ENCODE data around the gene EIF4ENIF1.
A peak's percentile ranks its signal among the peaks of the same experiment; 100 is the strongest.
"Not testable (repeated sequence)": the region's sequence is repeated elsewhere in the genome, so short reads cannot be mapped to it uniquely, and the experiment has no call there.

The EIF4ENIF1 gene

GRCh38 chr22:31496007-31496734 is 6.5 kb upstream of the EIF4ENIF1 start, which contains the start of gene SFI1:
Gene SFI1, plus strand, starts transcription at chr22:31496536. Its CDS starts 11,749 bp downstream, at chr22:31508285.
- Histone ChIP-seq H3K9me2 (replicated peaks; ENCODE audit: insufficient read depth, low read length) (no peaks in the 10 kb centered on the region), H3K9me3 (ENCODE audit: insufficient read depth, low read length) (no peaks in the 10 kb centered on the region), H3K79me2 (ENCODE audit: insufficient read depth, low read length) (peaks cover 36% of the 10 kb centered on the region), H3F3A (ENCODE audit: insufficient read depth) (peaks cover 46% of the 10 kb centered on the region), H3K4me2 (ENCODE audit: low read depth, low read length, poor library complexity, severe bottlenecking) (peak within 1 kb of the TSS; percentile 100), H3K27ac (ENCODE audit: low read depth, low read length) (peak within 1 kb of the TSS; percentile 93), H3K36me3 (ENCODE audit: low read length) (no peaks in the 10 kb centered on the region), H3K9ac (ENCODE audit: low read length) (peak within 1 kb of the TSS; percentile 75), H4K20me1 (ENCODE audit: low read depth, low read length) (no peaks in the 10 kb centered on the region), H3K27me3 (ENCODE audit: low read length) (no peaks in the 10 kb centered on the region), H3K4me3 (ENCODE audit: insufficient read depth, low read length, poor library complexity, severe bottlenecking) (peak within 1 kb of the TSS; percentile 89), H2AFZ (ENCODE audit: low read depth, low read length, severe bottlenecking) (peak within 1 kb of the TSS; percentile 88)
- TF ChIP-seq, protein P1, sequence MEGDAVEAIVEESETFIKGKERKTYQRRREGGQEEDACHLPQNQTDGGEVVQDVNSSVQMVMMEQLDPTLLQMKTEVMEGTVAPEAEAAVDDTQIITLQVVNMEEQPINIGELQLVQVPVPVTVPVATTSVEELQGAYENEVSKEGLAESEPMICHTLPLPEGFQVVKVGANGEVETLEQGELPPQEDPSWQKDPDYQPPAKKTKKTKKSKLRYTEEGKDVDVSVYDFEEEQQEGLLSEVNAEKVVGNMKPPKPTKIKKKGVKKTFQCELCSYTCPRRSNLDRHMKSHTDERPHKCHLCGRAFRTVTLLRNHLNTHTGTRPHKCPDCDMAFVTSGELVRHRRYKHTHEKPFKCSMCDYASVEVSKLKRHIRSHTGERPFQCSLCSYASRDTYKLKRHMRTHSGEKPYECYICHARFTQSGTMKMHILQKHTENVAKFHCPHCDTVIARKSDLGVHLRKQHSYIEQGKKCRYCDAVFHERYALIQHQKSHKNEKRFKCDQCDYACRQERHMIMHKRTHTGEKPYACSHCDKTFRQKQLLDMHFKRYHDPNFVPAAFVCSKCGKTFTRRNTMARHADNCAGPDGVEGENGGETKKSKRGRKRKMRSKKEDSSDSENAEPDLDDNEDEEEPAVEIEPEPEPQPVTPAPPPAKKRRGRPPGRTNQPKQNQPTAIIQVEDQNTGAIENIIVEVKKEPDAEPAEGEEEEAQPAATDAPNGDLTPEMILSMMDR (IDR thresholded peaks at IDR 0.05; ENCODE audit: insufficient read depth, low read length, poor library complexity, severe bottlenecking): peak; percentile 31
- no peak for TF ChIP-seq EZH2phosphoT487 (conservative IDR thresholded peaks at IDR 0.05; ENCODE audit: low read length)

- H3K9ac ChIP-seq (ENCODE audit: low read length): peak overlapping the region; percentile 75
- H3K27ac ChIP-seq (ENCODE audit: low read depth, low read length): peak overlapping the region; percentile 93
- H3K36me3 ChIP-seq (ENCODE audit: low read length): no peaks in the 10 kb centered on the region
- peak overlapping the region; percentile 100 for H3K4me2 ChIP-seq (ENCODE audit: low read depth, low read length, poor library complexity, severe bottlenecking)
- no peaks in the 10 kb centered on the region for H3K9me2 ChIP-seq (replicated peaks; ENCODE audit: insufficient read depth, low read length)
- H3K9me3 ChIP-seq (ENCODE audit: insufficient read depth, low read length): no peaks in the 10 kb centered on the region
- H3K79me2 ChIP-seq (ENCODE audit: insufficient read depth, low read length): peaks cover 32% of the 10 kb centered on the region
- peak overlapping the region; percentile 89 for H3K4me3 ChIP-seq (ENCODE audit: insufficient read depth, low read length, poor library complexity, severe bottlenecking)
- H2AFZ ChIP-seq (ENCODE audit: low read depth, low read length, severe bottlenecking): peak overlapping the region; percentile 88
- no peaks in the 10 kb centered on the region for H4K20me1 ChIP-seq (ENCODE audit: low read depth, low read length)
- H3K27me3 ChIP-seq (ENCODE audit: low read length): no peaks in the 10 kb centered on the region
- peaks cover 54% of the 10 kb centered on the region for H3F3A ChIP-seq (ENCODE audit: insufficient read depth)
- TF ChIP-seq, protein P1 (IDR thresholded peaks at IDR 0.05; ENCODE audit: insufficient read depth, low read length, poor library complexity, severe bottlenecking): no peak
- no peak for TF ChIP-seq EZH2phosphoT487 (conservative IDR thresholded peaks at IDR 0.05; ENCODE audit: low read length)
Measured at GRCh38 chr22:31495343-31495742, 5.7 kb upstream of the EIF4ENIF1 start.

DNA sequence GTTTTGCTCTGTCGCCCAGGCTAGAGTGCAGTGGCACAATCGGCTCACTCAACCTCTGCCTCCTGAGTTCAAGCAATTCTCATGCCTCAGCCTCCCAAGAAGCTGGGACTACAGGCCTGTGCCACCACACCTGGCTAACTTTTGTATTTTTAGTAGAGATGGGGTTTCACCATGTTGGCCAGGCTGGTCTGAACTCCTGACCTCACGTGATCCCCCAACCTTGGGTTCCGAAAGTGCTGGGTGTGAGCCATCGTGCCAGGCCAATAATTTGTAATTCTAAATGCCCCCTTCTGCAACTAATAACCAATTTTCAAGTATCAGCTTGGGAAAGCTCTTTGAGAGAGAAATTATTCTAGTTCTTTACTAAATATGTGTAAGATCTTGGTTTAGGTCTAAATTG is 3.7 kb upstream of the EIF4ENIF1 start:
- not testable (repeated sequence) for H3K9me3 ChIP-seq (ENCODE audit: insufficient read depth, low read length); H4K20me1 ChIP-seq (ENCODE audit: low read depth, low read length); H3K27me3 ChIP-seq (ENCODE audit: low read length); H3K9me2 ChIP-seq (replicated peaks; ENCODE audit: insufficient read depth, low read length); H2AFZ ChIP-seq (ENCODE audit: low read depth, low read length, severe bottlenecking); H3K4me3 ChIP-seq (ENCODE audit: insufficient read depth, low read length, poor library complexity, severe bottlenecking); H3K36me3 ChIP-seq (ENCODE audit: low read length)
- Histone ChIP-seq H3F3A (ENCODE audit: insufficient read depth) (peaks cover 57% of the 10 kb centered on the region), H3K4me2 (ENCODE audit: low read depth, low read length, poor library complexity, severe bottlenecking) (peak overlapping the region; percentile 100), H3K79me2 (ENCODE audit: insufficient read depth, low read length) (peaks cover 28% of the 10 kb centered on the region), H3K9ac (ENCODE audit: low read length) (0 out of 2 replicates have a peak overlapping the region, but pooled peaks have one; percentile 17), H3K27ac (ENCODE audit: low read depth, low read length) (peak overlapping the region; percentile 93)

DNA sequence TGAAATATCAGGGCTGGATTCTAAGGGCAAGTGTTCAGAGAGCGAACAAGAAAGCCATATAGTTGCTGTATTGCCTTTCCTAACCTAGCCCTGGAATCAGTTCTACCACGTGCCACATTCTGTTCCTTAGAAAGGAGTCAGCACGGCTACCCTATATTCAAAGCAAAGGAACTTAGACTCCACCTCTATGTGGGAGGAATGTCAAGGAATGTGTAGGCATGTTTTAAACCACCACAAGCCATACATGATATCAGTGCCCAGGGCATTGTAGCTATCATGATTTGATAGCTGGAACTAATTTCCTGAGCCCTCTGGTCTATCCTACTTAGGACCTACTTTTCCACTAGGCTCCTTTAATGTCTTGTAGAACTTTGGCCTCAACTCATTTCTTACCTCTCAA is 2.5 kb upstream of the EIF4ENIF1 start:
- Histone ChIP-seq H3K9me2 (replicated peaks; ENCODE audit: insufficient read depth, low read length) (no peaks in the 10 kb centered on the region), H3K9me3 (ENCODE audit: insufficient read depth, low read length) (no peaks in the 10 kb centered on the region), H3K27me3 (ENCODE audit: low read length) (no peaks in the 10 kb centered on the region), H3K4me2 (ENCODE audit: low read depth, low read length, poor library complexity, severe bottlenecking) (no peak overlapping the region), H2AFZ (ENCODE audit: low read depth, low read length, severe bottlenecking) (no peak overlapping the region), H3K79me2 (ENCODE audit: insufficient read depth, low read length) (peaks cover 26% of the 10 kb centered on the region), H3F3A (ENCODE audit: insufficient read depth) (peaks cover 57% of the 10 kb centered on the region), H3K36me3 (ENCODE audit: low read length) (no peaks in the 10 kb centered on the region; the same call in 1 of the 2 replicates), H3K9ac (ENCODE audit: low read length) (no peak overlapping the region), H3K27ac (ENCODE audit: low read depth, low read length) (peak overlapping the region; percentile 47), H4K20me1 (ENCODE audit: low read depth, low read length) (no peaks in the 10 kb centered on the region), H3K4me3 (ENCODE audit: insufficient read depth, low read length, poor library complexity, severe bottlenecking) (no peak overlapping the region)
- TF ChIP-seq EZH2phosphoT487 (conservative IDR thresholded peaks at IDR 0.05; ENCODE audit: low read length): no peak
- TF ChIP-seq, protein P1 (IDR thresholded peaks at IDR 0.05; ENCODE audit: insufficient read depth, low read length, poor library complexity, severe bottlenecking): no peak

Measured in SU-DHL-6 (cell line).